Measurements from ENCODE around the gene SCEL. TPM values are rescaled to one million over a fixed set of nuclear protein-coding genes. Genes with fewer than 3 reads are reported as not detected.

Gene SCEL
- total and polyA plus RNA-seq, 2 of the 8 experiments (the other 6 are each of a cell fraction or from before 2014, with no cell fraction given): not detected

GRCh38 chr13:77692746-77693448 lies 157.4 kb downstream of the SCEL start:
- H3K9me3 ChIP-seq (ENCODE audit: insufficient read depth in 2 of 2, low read depth in 1 of 2, low read length in 1 of 2): no peaks in the 10 kb centered on the region
- no peak overlapping the region for H2AFZ ChIP-seq (ENCODE audit: low read length)
- H3K79me1 ChIP-seq (ENCODE audit: low read depth, low read length): no peaks in the 10 kb centered on the region
- H3K36me3 ChIP-seq (ENCODE audit: control insufficient read depth in 2 of 4, insufficient read depth in 4 of 4, low read length in 3 of 4): no peaks in the 10 kb centered on the region
- no peak overlapping the region for H2BK12ac ChIP-seq (ENCODE audit: low read depth, low read length)
- H2BK20ac ChIP-seq (ENCODE audit: low read length): no peak overlapping the region
- no peak overlapping the region for H2BK120ac ChIP-seq (replicated peaks; ENCODE audit: low read depth, low read length)
- ChIA-PET POLR2A (ENCODE audit: partially characterized antibody) (no interaction called here), CTCF (ENCODE audit: partially characterized antibody) (interaction anchor here (0.8 kb wide), 1 partner anchor 214 kb away, joined by 4 read pairs; no protein-coding TSS in a partner anchor)
- no peaks in the 10 kb centered on the region; a peak in 1 of 7 replicates for H3K27me3 ChIP-seq (replicated peaks in 1 of 4; ENCODE audit: control insufficient read depth in 3 of 4, extremely low read depth in 1 of 4, insufficient read depth in 3 of 4, low read length in 3 of 4)
- no peak overlapping the region for H3K18ac ChIP-seq (ENCODE audit: extremely low read depth, low read length)
- H3K14ac ChIP-seq (ENCODE audit: insufficient read length): no peak overlapping the region
- H4K8ac ChIP-seq (ENCODE audit: extremely low read depth, insufficient read depth, low read length): no peak overlapping the region
- FAIRE-seq (no peak), DNase-seq (ENCODE audit: low read depth in 1 of 2, low spot score in 2 of 2) (no peak)
- H4K20me1 ChIP-seq (replicated peaks in 1 of 2; ENCODE audit: control insufficient read depth in 1 of 2, insufficient read depth in 2 of 2, low read length in 2 of 2): no peaks in the 10 kb centered on the region
- no peak overlapping the region for H2BK5ac ChIP-seq (ENCODE audit: low read depth, low read length)
- H3K4me3 ChIP-seq (ENCODE audit: extremely low read depth in 1 of 4, insufficient read depth in 2 of 4, low read depth in 3 of 4, low read length in 4 of 4): no peak overlapping the region
- peaks cover 0 to 5% (median 2%) of the 10 kb centered on the region in 4 experiments; a peak in 3 of 7 replicates for H3K4me1 ChIP-seq (replicated peaks in 1 of 4; ENCODE audit: control insufficient read depth in 3 of 4, insufficient read depth in 4 of 4, low read length in 3 of 4)
- H4K5ac ChIP-seq (ENCODE audit: insufficient read length, low read depth, low read length): no peak overlapping the region
- H2BK15ac ChIP-seq (ENCODE audit: low read length): no peak overlapping the region
- no peaks in the 10 kb centered on the region for H3K23me2 ChIP-seq (ENCODE audit: low read depth, low read length)
- H3K23ac ChIP-seq (ENCODE audit: insufficient read length): no peak overlapping the region
- H3K27ac ChIP-seq (ENCODE audit: low read depth, low read length): no peak overlapping the region
- H3K79me2 ChIP-seq (ENCODE audit: control insufficient read depth in 1 of 2, insufficient read depth in 2 of 2, low read length in 2 of 2): no peaks in the 10 kb centered on the region
- H3K9ac ChIP-seq (replicated peaks in 1 of 4; ENCODE audit: extremely low read depth in 1 of 4, low read depth in 3 of 4, low read length in 3 of 4): no peak overlapping the region
- H3K4ac ChIP-seq (replicated peaks; ENCODE audit: insufficient read length, low read depth, low read length): no peak overlapping the region
- no peak overlapping the region for H2AK5ac ChIP-seq (ENCODE audit: low read depth, low read length)
- no peak overlapping the region for H3K4me2 ChIP-seq (ENCODE audit: insufficient read depth in 1 of 2, low read depth in 2 of 2, low read length in 2 of 2)
- H4K91ac ChIP-seq (replicated peaks; ENCODE audit: insufficient read length, low read length): no peak overlapping the region
- 85% methylated on average over 2 of the region's 2 CpGs; no CpG with 5 or more reads in 1 of the 2 experiments for WGBS, 2 experiments (ENCODE audit: extremely low coverage in 1 of 2, insufficient coverage in 1 of 2, insufficient read length in 1 of 2, insufficient replicate concordance in 2 of 2, low coverage in 1 of 2, low lambda C conversion rate in 2 of 2, missing lambda C conversion rate in 1 of 2)
- H3K56ac ChIP-seq (replicated peaks; ENCODE audit: insufficient read length, low read depth, low read length): no peak overlapping the region
- TF ChIP-seq RAD21 (IDR thresholded peaks at IDR 0.05 in 1 of 2, conservative IDR thresholded peaks at IDR 0.05 in 1 of 2; ENCODE audit: low read depth in 2 of 2, low read length in 2 of 2): no peak
- TF ChIP-seq ATF3 (IDR thresholded peaks at IDR 0.05; ENCODE audit: insufficient read depth, low read depth, low read length): no peak
- TF ChIP-seq SIX5 (IDR thresholded peaks at IDR 0.05; ENCODE audit: low read depth, low read length): no peak
- TF ChIP-seq KDM4A (IDR thresholded peaks at IDR 0.05; ENCODE audit: low read depth, low read length, severe bottlenecking): no peak
- no peak for TF ChIP-seq RBBP5 (IDR thresholded peaks at IDR 0.05; ENCODE audit: borderline replicate concordance, low read depth, low read length)
- no peak for TF ChIP-seq ATF2 (IDR thresholded peaks at IDR 0.05; ENCODE audit: low read length)
- no peak for TF ChIP-seq POU5F1 (IDR thresholded peaks at IDR 0.05; ENCODE audit: low read depth, low read length)
- TF ChIP-seq RNF2 (IDR thresholded peaks at IDR 0.05; ENCODE audit: borderline replicate concordance, low read depth, low read length, missing control alignments, poor library complexity, severe bottlenecking): no peak
- no peak for TF ChIP-seq POLR2AphosphoS5 (IDR thresholded peaks at IDR 0.05; ENCODE audit: low read depth, low read length)
